ENCODE data around the gene KIAA0513. TPM values are rescaled to one million over a fixed set of nuclear protein-coding genes. Genes with fewer than 3 reads are reported as not detected.

Gene KIAA0513
- total RNA-seq, 4 donors from 2014 or later, result 5.5 to 13.8 (median 11.7) TPM

DNA sequence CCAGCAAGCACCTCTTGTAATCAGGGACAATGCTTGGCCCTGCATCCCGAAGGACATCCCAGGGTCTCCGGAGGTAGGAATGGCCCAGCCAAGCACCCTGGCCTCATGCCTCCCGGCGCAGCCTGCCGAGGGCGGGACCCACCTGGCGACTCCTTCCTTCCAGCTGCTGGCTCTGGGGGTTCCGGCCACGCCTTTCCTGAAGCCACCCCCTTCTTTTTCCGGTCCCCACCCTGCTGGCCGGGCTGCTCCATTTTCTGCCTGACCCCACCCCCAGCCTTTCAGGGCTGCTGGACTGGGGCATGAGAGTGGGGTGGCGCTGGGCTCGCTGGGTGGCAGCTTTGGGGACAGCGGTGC, 107.2 kb downstream of the KIAA0513 start:
- TF ChIP-seq, protein P1, sequence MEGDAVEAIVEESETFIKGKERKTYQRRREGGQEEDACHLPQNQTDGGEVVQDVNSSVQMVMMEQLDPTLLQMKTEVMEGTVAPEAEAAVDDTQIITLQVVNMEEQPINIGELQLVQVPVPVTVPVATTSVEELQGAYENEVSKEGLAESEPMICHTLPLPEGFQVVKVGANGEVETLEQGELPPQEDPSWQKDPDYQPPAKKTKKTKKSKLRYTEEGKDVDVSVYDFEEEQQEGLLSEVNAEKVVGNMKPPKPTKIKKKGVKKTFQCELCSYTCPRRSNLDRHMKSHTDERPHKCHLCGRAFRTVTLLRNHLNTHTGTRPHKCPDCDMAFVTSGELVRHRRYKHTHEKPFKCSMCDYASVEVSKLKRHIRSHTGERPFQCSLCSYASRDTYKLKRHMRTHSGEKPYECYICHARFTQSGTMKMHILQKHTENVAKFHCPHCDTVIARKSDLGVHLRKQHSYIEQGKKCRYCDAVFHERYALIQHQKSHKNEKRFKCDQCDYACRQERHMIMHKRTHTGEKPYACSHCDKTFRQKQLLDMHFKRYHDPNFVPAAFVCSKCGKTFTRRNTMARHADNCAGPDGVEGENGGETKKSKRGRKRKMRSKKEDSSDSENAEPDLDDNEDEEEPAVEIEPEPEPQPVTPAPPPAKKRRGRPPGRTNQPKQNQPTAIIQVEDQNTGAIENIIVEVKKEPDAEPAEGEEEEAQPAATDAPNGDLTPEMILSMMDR (IDR thresholded peaks at IDR 0.05; ENCODE audit: low read depth), result no peak

DNA sequence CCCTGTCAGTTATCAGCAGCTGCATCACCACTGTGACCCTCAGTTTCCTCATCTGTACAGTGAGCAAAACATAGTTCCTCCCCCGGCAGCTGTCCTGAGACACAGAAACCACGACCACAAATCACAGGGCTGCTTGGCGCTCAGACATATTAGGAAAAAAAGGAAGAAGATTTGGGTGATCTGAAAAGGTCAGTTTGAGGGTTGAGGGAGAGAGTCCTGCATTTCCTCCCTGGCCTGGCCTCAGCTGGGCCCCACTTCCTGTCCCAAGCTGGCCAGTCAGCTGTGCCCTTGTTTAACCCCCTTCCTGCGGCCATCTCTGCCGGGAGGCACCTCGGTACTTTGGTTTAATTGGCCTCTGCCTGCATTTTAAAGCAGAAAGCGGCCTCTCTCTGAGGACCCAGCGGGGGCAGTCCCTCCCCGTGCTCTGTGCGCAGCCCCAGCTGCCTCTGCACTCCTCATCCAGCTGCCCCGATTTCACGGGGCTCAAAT, 108.7 kb downstream of the KIAA0513 start:
- TF ChIP-seq, protein P1 (IDR thresholded peaks at IDR 0.05; ENCODE audit: low read depth), result no peak

DNA sequence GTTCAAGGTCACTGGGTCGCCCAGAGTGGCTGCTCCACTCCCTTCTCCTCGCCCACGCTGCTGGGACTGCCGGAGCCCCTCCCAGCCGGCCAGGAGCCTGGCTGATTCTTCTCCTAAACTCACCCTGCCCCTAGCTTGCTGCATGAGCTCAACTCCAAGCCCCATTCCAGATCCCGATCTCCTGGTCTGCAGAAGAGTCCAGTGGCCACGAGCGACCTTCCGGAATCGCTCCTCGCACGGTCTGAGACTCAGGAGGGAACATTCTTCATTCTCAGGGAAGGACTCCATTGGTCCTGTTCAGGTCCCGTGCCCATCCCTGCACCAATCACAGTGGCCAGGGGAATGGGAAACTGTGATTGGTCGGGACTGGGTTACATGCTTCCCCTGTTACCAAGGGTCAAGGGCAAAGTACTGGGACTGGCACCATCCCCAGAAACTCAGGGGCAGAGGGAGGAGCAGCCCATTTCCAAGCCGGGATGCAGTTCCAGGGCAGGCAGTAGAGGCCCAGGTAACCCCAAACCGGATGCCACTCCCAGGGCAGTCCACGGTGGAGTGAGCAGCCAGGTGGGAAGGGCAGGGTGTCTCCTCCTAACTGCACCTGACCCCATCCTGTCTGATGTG, 109.2 kb downstream of the KIAA0513 start:
- TF ChIP-seq, protein P1 (IDR thresholded peaks at IDR 0.05; ENCODE audit: low read depth), result no peak

DNA sequence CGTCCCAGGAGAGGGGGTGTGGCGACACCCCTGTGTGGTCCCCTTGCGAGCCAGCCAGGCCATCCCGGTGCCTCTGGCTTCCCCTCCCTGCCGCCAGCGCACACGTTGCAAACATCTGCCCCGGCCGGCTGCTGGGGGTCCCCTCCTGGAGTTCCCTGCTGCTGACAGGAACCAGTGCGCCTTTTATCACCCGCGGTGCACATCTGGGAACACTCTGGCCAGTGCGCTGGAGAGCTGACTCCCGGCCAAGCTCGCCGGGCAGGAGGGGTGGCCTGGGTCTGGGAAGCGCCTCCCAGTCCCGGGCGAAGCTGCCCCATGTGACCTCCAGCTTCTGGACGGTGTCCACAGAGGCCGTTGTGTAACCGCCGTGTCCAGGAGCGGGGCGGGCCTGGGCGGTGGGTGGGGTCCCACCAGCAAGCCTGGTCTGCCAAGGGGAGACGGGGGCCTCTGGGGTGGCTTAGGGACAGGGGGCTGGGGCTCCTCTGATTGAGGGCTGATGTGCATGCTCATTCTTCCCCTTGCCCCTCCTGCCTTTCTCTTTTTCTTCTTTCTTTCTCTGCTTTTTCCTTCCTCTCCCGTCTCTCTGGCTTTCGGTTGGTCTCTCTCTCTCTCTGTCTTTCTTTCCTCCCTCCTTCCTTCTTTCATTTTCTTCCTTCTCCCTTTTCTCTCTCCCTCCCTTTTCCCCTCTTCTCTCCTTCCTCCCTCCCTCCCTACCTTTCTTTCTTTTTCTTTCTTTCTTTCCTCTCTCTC, 109.9 kb downstream of the KIAA0513 start:
- TF ChIP-seq, protein P1 (IDR thresholded peaks at IDR 0.05; ENCODE audit: low read depth), result no peak

DNA sequence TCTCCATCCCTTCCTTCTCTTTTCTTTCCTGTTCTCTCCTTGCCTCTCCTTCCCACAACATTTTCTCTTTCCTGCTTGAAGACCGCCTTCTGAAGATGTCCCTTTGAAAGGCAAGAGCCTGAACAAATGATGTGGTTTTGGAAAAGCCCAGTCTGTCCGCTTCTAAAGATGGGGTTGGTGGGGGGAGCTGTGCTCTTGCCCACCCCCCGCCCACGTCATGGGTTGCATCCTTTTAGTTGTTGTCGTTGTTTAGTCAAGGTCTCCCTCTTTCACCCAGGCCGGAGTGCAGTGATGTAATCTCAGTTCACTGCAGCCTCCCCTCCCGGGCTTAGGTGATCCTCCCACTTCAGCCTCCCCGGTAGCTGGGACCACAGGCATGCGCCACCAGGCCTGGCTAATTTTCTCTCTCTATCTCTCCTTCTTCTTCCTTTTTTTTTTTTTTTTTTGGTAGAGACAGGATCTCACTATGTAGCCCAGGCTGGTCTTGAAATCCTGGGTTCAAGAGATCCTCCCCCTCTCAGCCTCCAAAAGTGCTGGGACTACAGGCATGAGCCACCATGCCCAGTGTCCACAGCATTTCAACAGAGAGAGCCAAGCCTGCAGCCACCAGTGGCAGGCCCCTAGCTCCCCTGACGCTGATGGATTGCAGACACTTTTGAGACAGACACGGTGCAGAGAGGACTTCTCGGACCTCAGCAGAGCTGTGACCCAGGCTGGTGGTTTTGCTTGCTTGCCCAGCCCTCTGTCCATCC, 110.7 kb downstream of the KIAA0513 start:
- TF ChIP-seq, protein P1 (IDR thresholded peaks at IDR 0.05; ENCODE audit: low read depth), result no peak

DNA sequence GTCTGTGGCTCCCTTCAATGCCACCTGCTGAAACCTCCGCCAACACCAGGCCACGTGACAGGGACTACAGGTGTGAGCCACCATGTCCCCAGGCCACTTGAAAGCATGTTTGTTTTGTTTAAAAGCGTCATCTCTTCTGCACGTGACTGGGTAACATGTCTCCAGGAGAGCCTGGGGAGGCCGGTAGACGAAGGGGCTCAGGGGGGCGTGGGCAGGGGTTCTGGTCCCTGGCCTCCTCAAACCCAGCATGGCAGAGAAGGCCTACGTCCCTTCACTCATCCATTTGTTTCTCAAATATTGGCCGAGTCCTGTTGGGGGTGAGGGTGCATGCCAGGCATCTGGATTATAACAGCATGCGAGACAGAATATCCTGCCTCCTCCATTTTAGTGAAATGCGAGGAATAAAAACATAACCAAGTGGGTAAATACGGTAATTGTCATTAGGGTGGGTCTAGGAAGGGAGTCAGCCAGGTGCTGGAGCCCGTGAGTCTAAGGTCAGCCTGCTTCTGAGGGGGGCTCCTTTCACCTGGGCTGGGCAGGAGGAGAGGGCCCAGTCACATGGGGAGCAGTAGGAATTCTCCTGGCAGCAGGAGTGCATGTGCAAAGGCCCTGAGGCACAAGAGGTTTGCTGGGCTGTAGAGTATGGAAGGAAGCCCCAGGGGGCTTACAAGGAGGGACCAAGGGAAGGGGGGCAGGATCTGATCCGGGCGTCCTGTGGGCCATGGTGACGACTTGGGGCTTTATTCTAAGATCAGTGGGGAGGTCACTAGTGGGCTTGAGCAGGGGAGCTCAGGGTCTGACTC, 111.4 kb downstream of the KIAA0513 start:
- TF ChIP-seq, protein P1 (IDR thresholded peaks at IDR 0.05; ENCODE audit: low read depth), result no peak
